DND-41 (cell line): Measurements from ENCODE around the gene GRM6.

ENCODE experiments used
- ATAC-seq: fragments of 200-7000 bp; cut with Tn5 transposase; 3 replicates; pipeline ENCODE4 v1.9.1; 2021; ENCODE audit warnings: low read depth; ENCODE audit not compliant: insufficient read depth
- DNase-seq: peaks from one replicate; pipeline ENCODE4 v3.0.0-alpha.2; 2020
- H2AFZ ChIP-seq: 2 replicates; pipeline ENCODE4 v1.6.0; 2012; ENCODE audit warnings: low read depth, low read length
- H3K27ac ChIP-seq: 2 replicates; pipeline ENCODE4 v1.5.1; 2012; ENCODE audit warnings: low read length, inconsistent platforms
- H3K27me3 ChIP-seq: fragments of 200-600 bp; sonication (generic); 2 replicates; pipeline ENCODE4 v1.6.0; 2012; ENCODE audit warnings: low read length, mild to moderate bottlenecking, inconsistent platforms; ENCODE audit not compliant: insufficient read depth, poor library complexity
- H3K36me3 ChIP-seq: 2 replicates; pipeline ENCODE4 v1.5.1; 2012; ENCODE audit warnings: low read length, inconsistent platforms; ENCODE audit not compliant: insufficient read depth
- H3K4me1 ChIP-seq: 2 replicates; pipeline ENCODE4 v1.5.1; 2012; ENCODE audit warnings: mild to moderate bottlenecking, low read length; ENCODE audit not compliant: insufficient read depth
- H3K4me2 ChIP-seq: 2 replicates; pipeline ENCODE4 v1.6.0; 2012; ENCODE audit warnings: mild to moderate bottlenecking, moderate library complexity, low read length, inconsistent platforms; ENCODE audit not compliant: insufficient read depth
- H3K4me3 ChIP-seq, 2 experiments: fragments of 200-600 bp in 1 of 2; shearing (Covaris generic) in 1 of 2; 2 replicates each; pipeline ENCODE4 v1.5.1; 2012 to 2016; ENCODE audit warnings: inconsistent platforms in 2 of 2, low read length in 2 of 2, mild to moderate bottlenecking in 2 of 2, low read depth in 1 of 2, moderate library complexity in 1 of 2
- H3K79me2 ChIP-seq: 2 replicates; pipeline ENCODE4 v1.6.0; 2012; ENCODE audit warnings: low read length, inconsistent platforms; ENCODE audit not compliant: insufficient read depth
- H3K9ac ChIP-seq: 2 replicates; pipeline ENCODE4 v1.6.0; 2012; ENCODE audit warnings: low read depth, mild to moderate bottlenecking, inconsistent platforms, low read length, moderate library complexity
- H3K9me3 ChIP-seq: 2 replicates; pipeline ENCODE4 v1.5.1; 2012; ENCODE audit warnings: low read length, moderate library complexity, mild to moderate bottlenecking, inconsistent platforms; ENCODE audit not compliant: insufficient read depth, severe bottlenecking
- H4K20me1 ChIP-seq: 2 replicates; pipeline ENCODE4 v1.6.0; 2012; ENCODE audit warnings: low read length; ENCODE audit not compliant: insufficient read depth
- EZH2 ChIP-seq: IDR thresholded peaks from 3 replicates; pipeline ENCODE4 v1.6.1; 2012; ENCODE audit warnings: borderline replicate concordance, low read depth, mild to moderate bottlenecking, moderate library complexity, low read length, inconsistent platforms; ENCODE audit not compliant: severe bottlenecking
- TF ChIP-seq, protein P1 (sequence below): IDR thresholded peaks from 2 replicates; pipeline ENCODE4 v1.5.1; 2012; ENCODE audit warnings: borderline replicate concordance, low read length, moderate library complexity, mild to moderate bottlenecking; ENCODE audit not compliant: poor library complexity, severe bottlenecking; ENCODE audit errors: extremely low read depth

Gene GRM6

DNA sequence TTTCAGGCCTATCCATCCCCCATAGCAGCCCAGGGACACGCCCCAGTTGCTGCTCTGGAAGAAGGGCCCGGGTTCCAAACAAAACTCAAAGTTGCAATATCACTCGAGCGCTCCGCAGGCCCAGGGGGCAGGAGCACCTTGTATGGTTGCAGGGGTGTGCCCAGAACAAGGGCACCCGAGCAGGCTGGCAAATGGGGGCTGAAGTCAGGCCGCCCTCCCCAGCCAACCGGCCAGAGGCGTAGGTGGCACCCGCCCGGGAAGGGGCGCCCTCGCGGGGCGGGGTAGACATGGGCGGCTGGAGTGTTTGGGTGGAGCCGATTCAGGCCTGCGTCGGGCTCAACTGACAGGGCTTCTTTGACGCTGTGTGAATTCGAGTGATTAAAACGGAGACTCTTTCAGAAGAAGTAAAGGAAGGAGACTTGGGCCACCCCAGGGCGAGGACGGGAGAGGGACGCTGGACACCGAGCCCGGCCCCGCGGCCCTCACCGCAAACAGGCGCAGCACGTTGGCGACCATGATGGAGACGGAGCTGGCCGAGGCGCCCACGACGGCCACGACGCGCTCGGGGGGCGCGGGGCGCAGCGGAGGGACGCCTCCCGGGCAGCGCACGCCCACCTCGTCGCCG, 1.1 kb downstream of the GRM6 start:
- Histone ChIP-seq H3K4me2 (no peak overlapping the region), H3K36me3 (no peaks in the 10 kb centered on the region), H3K9me3 (no peaks in the 10 kb centered on the region), H3K4me1 (no peaks in the 10 kb centered on the region), H3K79me2 (no peaks in the 10 kb centered on the region), H2AFZ (no peak overlapping the region), H3K9ac (no peak overlapping the region), H3K27ac (no peak overlapping the region), H4K20me1 (no peaks in the 10 kb centered on the region), H3K27me3 (no peaks in the 10 kb centered on the region), H3K4me3 (no peak overlapping the region)
- ATAC-seq (no peak), DNase-seq (no peak)
- TF ChIP-seq EZH2: no peak
- TF ChIP-seq, protein P1, sequence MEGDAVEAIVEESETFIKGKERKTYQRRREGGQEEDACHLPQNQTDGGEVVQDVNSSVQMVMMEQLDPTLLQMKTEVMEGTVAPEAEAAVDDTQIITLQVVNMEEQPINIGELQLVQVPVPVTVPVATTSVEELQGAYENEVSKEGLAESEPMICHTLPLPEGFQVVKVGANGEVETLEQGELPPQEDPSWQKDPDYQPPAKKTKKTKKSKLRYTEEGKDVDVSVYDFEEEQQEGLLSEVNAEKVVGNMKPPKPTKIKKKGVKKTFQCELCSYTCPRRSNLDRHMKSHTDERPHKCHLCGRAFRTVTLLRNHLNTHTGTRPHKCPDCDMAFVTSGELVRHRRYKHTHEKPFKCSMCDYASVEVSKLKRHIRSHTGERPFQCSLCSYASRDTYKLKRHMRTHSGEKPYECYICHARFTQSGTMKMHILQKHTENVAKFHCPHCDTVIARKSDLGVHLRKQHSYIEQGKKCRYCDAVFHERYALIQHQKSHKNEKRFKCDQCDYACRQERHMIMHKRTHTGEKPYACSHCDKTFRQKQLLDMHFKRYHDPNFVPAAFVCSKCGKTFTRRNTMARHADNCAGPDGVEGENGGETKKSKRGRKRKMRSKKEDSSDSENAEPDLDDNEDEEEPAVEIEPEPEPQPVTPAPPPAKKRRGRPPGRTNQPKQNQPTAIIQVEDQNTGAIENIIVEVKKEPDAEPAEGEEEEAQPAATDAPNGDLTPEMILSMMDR: no peak

DNA sequence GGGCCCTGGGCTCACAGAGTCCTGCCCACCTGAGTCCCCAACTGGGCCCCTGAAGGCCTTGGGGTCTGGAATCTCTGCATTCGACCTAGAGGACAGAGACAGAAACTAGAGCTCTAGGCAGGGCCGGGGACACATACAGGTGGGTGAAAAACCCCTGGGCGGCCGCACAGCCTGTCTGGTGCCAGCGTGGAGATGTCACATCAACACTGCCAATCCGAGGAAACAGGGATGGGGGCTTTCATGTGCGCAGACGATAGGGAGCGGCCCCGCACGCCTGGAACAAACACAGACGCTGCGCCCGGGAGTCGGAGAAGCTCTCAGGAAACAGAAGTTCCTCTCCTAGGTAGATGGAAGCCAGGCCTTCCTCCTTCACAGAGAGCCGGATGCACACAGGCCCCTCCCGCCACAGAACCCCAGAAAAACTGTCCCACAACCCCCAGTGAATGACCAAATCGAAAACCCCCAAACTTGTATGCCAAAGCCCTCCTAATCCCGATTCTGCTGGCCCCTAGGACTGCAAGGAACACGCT, 1.8 kb downstream of the GRM6 start:
- no peak overlapping the region for H3K27ac ChIP-seq
- no peaks in the 10 kb centered on the region for H3K4me1 ChIP-seq
- no peak overlapping the region for H3K9ac ChIP-seq
- TF ChIP-seq, protein P1: no peak
- no peak for TF ChIP-seq EZH2
- no peaks in the 10 kb centered on the region for H3K27me3 ChIP-seq
- DNase-seq (no peak), ATAC-seq (no peak)
- no peaks in the 10 kb centered on the region for H3K36me3 ChIP-seq
- H3K9me3 ChIP-seq: no peaks in the 10 kb centered on the region
- no peak overlapping the region for H3K4me3 ChIP-seq
- H3K79me2 ChIP-seq: no peaks in the 10 kb centered on the region
- H4K20me1 ChIP-seq: no peaks in the 10 kb centered on the region
- H2AFZ ChIP-seq: no peak overlapping the region
- no peak overlapping the region for H3K4me2 ChIP-seq

DNA sequence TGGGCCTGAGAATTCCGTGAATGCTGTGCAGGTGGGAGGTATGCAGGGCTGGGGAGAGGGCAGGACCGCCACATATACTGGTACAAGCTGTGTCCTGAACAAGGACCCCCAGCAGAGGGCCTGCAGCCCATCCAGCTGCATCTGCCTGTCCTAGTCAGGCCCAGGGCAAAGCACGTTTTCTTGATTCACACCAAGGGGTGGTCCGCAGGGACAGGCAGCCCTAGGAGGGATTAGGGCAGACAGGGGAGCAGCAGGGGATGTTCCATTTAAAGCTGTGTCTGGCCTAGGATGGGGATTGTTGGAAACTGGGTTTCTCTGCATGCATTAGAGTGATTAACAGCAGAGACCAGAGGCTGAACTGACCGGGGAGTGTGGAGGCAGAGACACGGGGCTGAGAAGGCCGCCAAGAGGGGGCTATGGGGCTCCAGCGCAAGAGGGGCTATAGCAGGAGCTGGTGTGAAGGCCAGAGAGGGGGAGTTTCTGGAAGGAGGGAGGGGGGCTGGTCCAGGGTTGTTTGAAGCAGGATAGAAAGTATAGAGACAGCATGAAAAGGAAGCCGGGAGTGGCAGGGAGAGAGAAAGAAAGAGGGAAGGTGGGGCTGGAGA, 2.7 kb downstream of the GRM6 start:
- H3K9me3 ChIP-seq: no peaks in the 10 kb centered on the region
- no peaks in the 10 kb centered on the region for H4K20me1 ChIP-seq
- no peaks in the 10 kb centered on the region for H3K79me2 ChIP-seq
- H3K4me3 ChIP-seq: no peak overlapping the region
- no peak overlapping the region for H3K9ac ChIP-seq
- DNase-seq: no peak
- H3K36me3 ChIP-seq: no peaks in the 10 kb centered on the region
- no peak for ATAC-seq
- H3K27ac ChIP-seq: no peak overlapping the region
- H2AFZ ChIP-seq: no peak overlapping the region
- H3K4me2 ChIP-seq: no peak overlapping the region
- TF ChIP-seq, protein P1: no peak
- no peak for TF ChIP-seq EZH2
- H3K27me3 ChIP-seq: no peaks in the 10 kb centered on the region
- H3K4me1 ChIP-seq: no peaks in the 10 kb centered on the region
